GM21423 (cell line): ENCODE data around the gene MED29.

Experiments used
- ATAC-seq: cut with Tn5 transposase; IDR thresholded peaks from one replicate; pipeline ENCODE4 v1.9.1; 2021; ENCODE audit warnings: mild to moderate bottlenecking, moderate library complexity; ENCODE audit not compliant: unreplicated experiment

MED29 gene

GRCh38 chr19:39410017-39410830, 19.0 kb downstream of the MED29 start:
- peak; percentile 19 for ATAC-seq

GRCh38 chr19:39410831-39411080, 19.6 kb downstream of the MED29 start:
- ATAC-seq: no peak

- no peak for ATAC-seq
Observed at GRCh38 chr19:39411081-39411831, 20.1 kb downstream of the MED29 start.

GRCh38 chr19:39411832-39412099, 20.6 kb downstream of the MED29 start:
- ATAC-seq: peak; percentile 22

- peak; percentile 47 for ATAC-seq
Observed at GRCh38 chr19:39412100-39412866, 21.1 kb downstream of the MED29 start, which contains the start of gene PLEKHG2. Gene PLEKHG2 (plus strand): TSS chr19:39412669. CDS start chr19:39414087, 1,418 bp downstream.

GRCh38 chr19:39412867-39413271, 21.7 kb downstream of the MED29 start:
- ATAC-seq: no peak

- ATAC-seq: no peak
Observed at GRCh38 chr19:39413272-39413910, 22.2 kb downstream of the MED29 start.

GRCh38 chr19:39413911-39414608, 22.9 kb downstream of the MED29 start:
- no peak for ATAC-seq

- no peak for ATAC-seq
Observed at GRCh38 chr19:39415111-39416046, 24.2 kb downstream of the MED29 start.

GRCh38 chr19:39416152-39417120, 25.3 kb downstream of the MED29 start:
- no peak for ATAC-seq

GRCh38 chr19:39417463-39418181, 26.4 kb downstream of the MED29 start:
- ATAC-seq: no peak

- no peak for ATAC-seq
Observed at GRCh38 chr19:39419003-39419402, 27.8 kb downstream of the MED29 start.

GRCh38 chr19:39420769-39421168, 29.6 kb downstream of the MED29 start:
- ATAC-seq: no peak

GRCh38 chr19:39422020-39422419, 30.8 kb downstream of the MED29 start:
- no peak for ATAC-seq

GRCh38 chr19:39423258-39424086, 32.3 kb downstream of the MED29 start:
- no peak for ATAC-seq

- ATAC-seq: no peak
Observed at GRCh38 chr19:39424934-39425333, 33.8 kb downstream of the MED29 start.

- ATAC-seq: no peak
Observed at GRCh38 chr19:39425744-39426143, 34.6 kb downstream of the MED29 start.
